Duodenal mucosa (tissue), 2 donors: ENCODE results near the gene FOSL1.

ENCODE experiments used
- H3K27ac ChIP-seq: one replicate; pipeline ENCODE4 v1.7.0; 2013; ENCODE audit warnings: low read depth, low read length
- H3K27me3 ChIP-seq, 2 donors: one replicate each; pipeline ENCODE4 v1.7.0; 2013; ENCODE audit warnings: low read length in 2 of 2, control low read depth in 1 of 2; ENCODE audit not compliant: insufficient read depth in 2 of 2, control insufficient read depth in 1 of 2
- H3K36me3 ChIP-seq, 2 donors: one replicate each; pipeline ENCODE4 v1.7.0; 2013; ENCODE audit warnings: low read length in 2 of 2, control low read depth in 1 of 2; ENCODE audit not compliant: insufficient read depth in 2 of 2, control insufficient read depth in 1 of 2
- H3K4me1 ChIP-seq, 2 donors: one replicate each; pipeline ENCODE4 v1.7.0; 2013; ENCODE audit warnings: low read length in 2 of 2, control low read depth in 1 of 2; ENCODE audit not compliant: insufficient read depth in 2 of 2, control insufficient read depth in 1 of 2
- H3K4me3 ChIP-seq, 2 donors: one replicate each; pipeline ENCODE4 v1.7.0; 2013; ENCODE audit warnings: low read length in 2 of 2, low read depth in 1 of 2
- H3K9ac ChIP-seq, 2 donors: one replicate each; pipeline ENCODE4 v1.7.0; 2013; ENCODE audit warnings: low read length in 2 of 2, low read depth in 1 of 2
- H3K9me3 ChIP-seq, 2 donors: one replicate each; pipeline ENCODE4 v1.7.0; 2013; ENCODE audit warnings: low read length in 2 of 2, control low read depth in 1 of 2; ENCODE audit not compliant: control insufficient read depth in 1 of 2

FOSL1 gene

GRCh38 chr11:65880844-65881421 is 19.3 kb downstream of the FOSL1 start:
- no peaks in the 10 kb centered on the region for H3K27me3 ChIP-seq
- peaks cover 15 to 30% of the 10 kb centered on the region in 2 donors for H3K36me3 ChIP-seq
- H3K27ac ChIP-seq = no peak overlapping the region
- peaks cover 4 to 7% of the 10 kb centered on the region in 2 donors for H3K4me1 ChIP-seq
- no peak overlapping the region for H3K9ac ChIP-seq
- H3K4me3 ChIP-seq = no peak overlapping the region
- H3K9me3 ChIP-seq = no peaks in the 10 kb centered on the region

- Histone ChIP-seq H3K9ac (no peak overlapping the region), H3K9me3 (no peaks in the 10 kb centered on the region), H3K4me3 (no peak overlapping the region), H3K4me1 (peaks cover 3 to 7% of the 10 kb centered on the region in 2 donors), H3K36me3 (peaks cover 15 to 23% of the 10 kb centered on the region in 2 donors), H3K27me3 (no peaks in the 10 kb centered on the region), H3K27ac (no peak overlapping the region)
These were observed 20.2 kb downstream of the FOSL1 start for GRCh38 chr11:65880027-65880426.

GRCh38 chr11:65879617-65880016 is 20.6 kb downstream of the FOSL1 start, which contains the start of gene CTSW:
TSS of gene CTSW (plus strand) at chr11:65879837. CDS start at chr11:65879855, 18 bp downstream.
- H3K4me3 ChIP-seq = no peak within 1 kb of the TSS
- H3K36me3 ChIP-seq = peaks cover 15 to 23% of the 10 kb centered on the region in 2 donors
- H3K4me1 ChIP-seq = peaks cover 0 to 3% of the 10 kb centered on the region in 2 donors
- H3K27me3 ChIP-seq = no peaks in the 10 kb centered on the region
- H3K9ac ChIP-seq = no peak within 1 kb of the TSS
- H3K27ac ChIP-seq = no peak within 1 kb of the TSS
- H3K9me3 ChIP-seq = no peaks in the 10 kb centered on the region

GRCh38 chr11:65873318-65874156 is 26.7 kb downstream of the FOSL1 start:
- peak overlapping the region; percentile 69 to 83 for H3K4me3 ChIP-seq

GRCh38 chr11:65872586-65873317 is 27.4 kb downstream of the FOSL1 start, which contains the start of gene EFEMP2:
TSS of gene EFEMP2 (minus strand) at chr11:65872800. CDS start at chr11:65872354, 446 bp downstream.
- H3K9ac ChIP-seq = peak within 1 kb of the TSS; percentile 60 to 73
- no peaks in the 10 kb centered on the region for H3K27me3 ChIP-seq
- H3K9me3 ChIP-seq = no peaks in the 10 kb centered on the region
- H3K27ac ChIP-seq = peak within 1 kb of the TSS; percentile 78
- peak within 1 kb of the TSS; percentile 69 to 83 for H3K4me3 ChIP-seq
- peaks cover 0 to 2% of the 10 kb centered on the region in 2 donors for H3K36me3 ChIP-seq
- H3K4me1 ChIP-seq = peaks cover 12 to 17% of the 10 kb centered on the region in 2 donors

More at GRCh38 chr11:65873318-65874156, 26.7 kb downstream of the FOSL1 start:
- H3K36me3 ChIP-seq = no peaks in the 10 kb centered on the region
- no peaks in the 10 kb centered on the region for H3K27me3 ChIP-seq
- peak overlapping the region; percentile 56 for H3K27ac ChIP-seq
- peak overlapping the region; percentile 60 to 73 for H3K9ac ChIP-seq
- H3K4me1 ChIP-seq = peaks cover 12 to 17% of the 10 kb centered on the region in 2 donors
- no peaks in the 10 kb centered on the region for H3K9me3 ChIP-seq

GRCh38 chr11:65871811-65872548 is 28.2 kb downstream of the FOSL1 start:
- Histone ChIP-seq H3K36me3 (peaks cover 5 to 9% of the 10 kb centered on the region in 2 donors), H3K4me3 (peak overlapping the region; percentile 22 to 28), H3K27ac (peak overlapping the region; percentile 66), H3K9ac (peak overlapping the region in 1 of 2 donors; percentile 48), H3K27me3 (no peaks in the 10 kb centered on the region), H3K9me3 (no peaks in the 10 kb centered on the region), H3K4me1 (peaks cover 12 to 17% of the 10 kb centered on the region in 2 donors)

GRCh38 chr11:65870706-65871681 is 29.2 kb downstream of the FOSL1 start:
- H3K4me1 ChIP-seq = peaks cover 12 to 17% of the 10 kb centered on the region in 2 donors
- H3K27me3 ChIP-seq = no peaks in the 10 kb centered on the region
- no peak overlapping the region for H3K27ac ChIP-seq
- peaks cover 10 to 18% of the 10 kb centered on the region in 2 donors for H3K36me3 ChIP-seq
- peak overlapping the region in 1 of 2 donors; percentile 48 for H3K9ac ChIP-seq
- no peak overlapping the region for H3K4me3 ChIP-seq
- H3K9me3 ChIP-seq = no peaks in the 10 kb centered on the region

GRCh38 chr11:65870307-65870658 is 29.9 kb downstream of the FOSL1 start:
- H3K9me3 ChIP-seq = no peaks in the 10 kb centered on the region
- H3K27ac ChIP-seq = no peak overlapping the region
- H3K4me1 ChIP-seq = peaks cover 12 to 17% of the 10 kb centered on the region in 2 donors
- peaks cover 17 to 25% of the 10 kb centered on the region in 2 donors for H3K36me3 ChIP-seq
- no peaks in the 10 kb centered on the region for H3K27me3 ChIP-seq
- no peak overlapping the region for H3K9ac ChIP-seq
- H3K4me3 ChIP-seq = no peak overlapping the region
